IMR-90 (cell line): ENCODE measurements around the gene KITLG. TPM values are rescaled to one million over a fixed set of nuclear protein-coding genes. Genes with fewer than 3 reads are reported as not detected.
A peak's percentile ranks its signal among the peaks of the same experiment; 100 is the strongest.

Source experiments
- ATAC-seq: fragments of 200-7000 bp; cut with Tn5 transposase; 2 replicates; pipeline ENCODE4 v1.9.1; 2020; ENCODE audit warnings: low read depth, mild to moderate bottlenecking, moderate library complexity
- BruUV-seq: library from RNA; stranded (reverse); fragments of 400-500 nt; replicated peaks from 2 replicates; lab custom pipeline; 2021; lab: Mats Ljungman, UMichigan
- CTCF ChIA-PET: fragments of 300-600 bp; formaldehyde crosslinking; extraction: SDS; loops from one replicate; lab custom pipeline; 2021; ENCODE audit warnings: antibody characterized with exemption; lab: Yijun Ruan, JAX
- POLR2A ChIA-PET: fragments of 300-600 bp; sonication (Branson Sonifier 250); formaldehyde crosslinking; loops from one replicate; lab custom pipeline; 2022; ENCODE audit warnings: antibody characterized with exemption; ENCODE audit not compliant: unreplicated experiment; lab: Charles Lee
- DNase-seq: peaks from one replicate; pipeline ENCODE4 v3.0.0; 2013
- H2AFZ ChIP-seq: replicated peaks from 2 replicates; pipeline ENCODE3; 2013; ENCODE audit warnings: low read length, mild to moderate bottlenecking; ENCODE audit not compliant: poor library complexity
- H2AK5ac ChIP-seq: 2 replicates; pipeline ENCODE4 v1.6.1; 2013; ENCODE audit warnings: low read depth, low read length, inconsistent platforms
- H2AK9ac ChIP-seq: replicated peaks from 2 replicates; pipeline ENCODE3; 2013; ENCODE audit warnings: mild to moderate bottlenecking, low read depth, low read length, moderate library complexity; ENCODE audit not compliant: poor library complexity
- H2BK120ac ChIP-seq: 2 replicates; pipeline ENCODE4 v1.6.1; 2013; ENCODE audit warnings: low read depth, low read length, inconsistent platforms
- H2BK15ac ChIP-seq: 3 replicates; pipeline ENCODE4 v1.6.1; 2013; ENCODE audit warnings: low read depth, low read length, inconsistent platforms
- H2BK20ac ChIP-seq: 2 replicates; pipeline ENCODE4 v1.6.1; 2013; ENCODE audit warnings: low read depth, mild to moderate bottlenecking, inconsistent platforms, low read length, moderate library complexity
- H2BK5ac ChIP-seq: 2 replicates; pipeline ENCODE4 v1.6.1; 2013; ENCODE audit warnings: mild to moderate bottlenecking, low read depth, low read length, inconsistent platforms; ENCODE audit not compliant: poor library complexity, severe bottlenecking
- H3K14ac ChIP-seq: replicated peaks from 2 replicates; pipeline ENCODE4 v1.6.1; 2013; ENCODE audit warnings: low read depth, low read length, inconsistent platforms
- H3K18ac ChIP-seq: 2 replicates; pipeline ENCODE4 v1.6.1; 2013; ENCODE audit warnings: low read depth, low read length, control low read depth
- H3K23ac ChIP-seq: 2 replicates; pipeline ENCODE4 v1.6.1; 2013; ENCODE audit warnings: low read depth, low read length, inconsistent platforms
- H3K27ac ChIP-seq: 2 replicates; pipeline ENCODE4 v1.5.1; 2013; ENCODE audit warnings: mild to moderate bottlenecking, control low read depth, low read length; ENCODE audit not compliant: insufficient read depth
- H3K27me3 ChIP-seq: 2 replicates; pipeline ENCODE4 v1.6.1; 2013; ENCODE audit warnings: low read length; ENCODE audit not compliant: control insufficient read depth, insufficient read depth
- H3K36me3 ChIP-seq: 2 replicates; pipeline ENCODE4 v1.6.1; 2013; ENCODE audit warnings: low read length, mixed read lengths; ENCODE audit not compliant: control insufficient read depth, insufficient read depth
- H3K4ac ChIP-seq: 2 replicates; pipeline ENCODE4 v1.6.1; 2013; ENCODE audit warnings: low read depth, low read length, inconsistent platforms
- H3K4me1 ChIP-seq: 2 replicates; pipeline ENCODE4 v1.6.1; 2013; ENCODE audit warnings: low read length, mixed read lengths; ENCODE audit not compliant: control insufficient read depth, insufficient read depth
- H3K4me2 ChIP-seq: 2 replicates; pipeline ENCODE4 v1.6.1; 2013; ENCODE audit warnings: low read depth, mild to moderate bottlenecking, control low read depth, low read length, moderate library complexity
- H3K4me3 ChIP-seq: 2 replicates; pipeline ENCODE4 v1.5.1; 2013; ENCODE audit warnings: low read depth, mild to moderate bottlenecking, control low read depth, low read length, moderate library complexity; ENCODE audit not compliant: insufficient read depth
- H3K56ac ChIP-seq: 2 replicates; pipeline ENCODE4 v1.6.1; 2013; ENCODE audit warnings: low read length, inconsistent platforms; ENCODE audit not compliant: insufficient read depth; ENCODE audit errors: extremely low read depth
- H3K79me1 ChIP-seq, 2 experiments: 2 replicates each; pipeline ENCODE4 v1.6.1; 2013; ENCODE audit warnings: low read length in 2 of 2, inconsistent platforms in 1 of 2, low read depth in 1 of 2
- H3K9ac ChIP-seq: 2 replicates; pipeline ENCODE4 v1.6.1; 2013; ENCODE audit warnings: low read depth, low read length, control low read depth
- H3K9me1 ChIP-seq: 2 replicates; pipeline ENCODE4 v1.6.1; 2013; ENCODE audit warnings: low read length, inconsistent platforms; ENCODE audit not compliant: insufficient read depth
- H3K9me3 ChIP-seq: 2 replicates; pipeline ENCODE4 v1.6.1; 2013; ENCODE audit warnings: low read length; ENCODE audit not compliant: control insufficient read depth, insufficient read depth
- H4K20me1 ChIP-seq: 2 replicates; pipeline ENCODE4 v1.6.1; 2013; ENCODE audit warnings: low read length, inconsistent platforms; ENCODE audit not compliant: insufficient read depth
- H4K5ac ChIP-seq: 2 replicates; pipeline ENCODE4 v1.6.1; 2013; ENCODE audit warnings: mild to moderate bottlenecking, low read depth, low read length, control low read depth
- H4K8ac ChIP-seq, 2 experiments: 2 replicates each; pipeline ENCODE4 v1.6.1; 2013; ENCODE audit warnings: low read depth in 2 of 2, low read length in 2 of 2, control low read depth in 1 of 2, inconsistent platforms in 1 of 2
- H4K91ac ChIP-seq: 2 replicates; pipeline ENCODE4 v1.6.1; 2013; ENCODE audit warnings: low read depth, low read length, inconsistent platforms; ENCODE audit not compliant: insufficient read depth
- CEBPB ChIP-seq: IDR thresholded peaks from 2 replicates; pipeline ENCODE4 v1.6.1; 2012; ENCODE audit warnings: low read depth, low read length, improper control_type of control experiment
- MAFK ChIP-seq: IDR thresholded peaks from 2 replicates; pipeline ENCODE4 v1.6.1; 2012; ENCODE audit warnings: low read depth, low read length, improper control_type of control experiment
- WGBS, 2 experiments: methylation state at CpG; one replicate each; pipeline versions ENCODE4 v1.1.5 to v1.1.7; 2013; ENCODE audit warnings: missing lambda C conversion rate in 2 of 2; ENCODE audit not compliant: insufficient read length in 1 of 2; ENCODE audit errors: extremely low coverage in 2 of 2; 5-methylcytosine and 5-hydroxymethylcytosine counted together
- dilution Hi-C: fragments of 300-500 bp; cut with HindIII; formaldehyde crosslinking; loops from one replicate; pipeline ENCODE4 v1.14.3; 2018; ENCODE audit warnings: low sequenced_read_pairs; ENCODE audit not compliant: unreplicated experiment
- in situ Hi-C: fragments of 300-500 bp; cut with MboI; formaldehyde crosslinking; loops from 3 replicates; pipeline ENCODE4 v1.14.3; 2019; ENCODE audit warnings: low sequenced_read_pairs, inconsistent platforms, mixed read lengths
- intact Hi-C: fragments of 100-400 bp; cut with micrococcal nuclease; formaldehyde crosslinking; loops from 2 replicates; pipeline ENCODE4 v1.10.0; 2022
- polyA plus RNA-seq, 3 experiments: library from polyadenylated mRNA; depleted of rRNA; stranded (reverse); fragments of >200 nt; gene quantifications; 2 replicates each; pipeline ENCODE4 v1.2.3, GENCODE V29; 2012; ENCODE audit warnings: low replicate concordance in 1 of 3
- total RNA-seq: library from RNA; depleted of rRNA; stranded (reverse); fragments of >200 nt; gene quantifications from 2 replicates; pipeline ENCODE4 v1.2.3, GENCODE V29; 2012

Gene KITLG
- total and polyA plus RNA-seq, 2 of the 4 experiments (the other 2 are of a cell fraction) = 14.5 to 87.5 TPM

DNA sequence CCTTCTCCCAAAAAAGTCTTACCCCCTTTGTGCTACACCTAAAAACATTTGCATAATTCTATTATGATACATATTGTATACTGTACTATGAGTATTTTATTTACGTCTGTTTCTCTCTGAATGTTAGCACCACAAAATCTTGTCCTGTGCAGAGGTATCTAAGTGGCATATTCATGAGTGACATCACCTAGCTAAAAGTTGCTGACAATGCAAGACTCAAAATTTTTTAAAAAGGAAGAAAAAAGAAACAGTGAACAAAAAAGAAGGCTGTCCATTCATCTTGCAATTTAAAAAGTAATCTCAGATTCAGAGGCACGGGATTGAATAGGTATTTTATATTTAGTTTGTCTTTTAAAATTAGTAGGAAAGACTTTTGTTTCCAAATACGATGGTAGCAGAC, 69.4 kb downstream of the KITLG start:
- Histone ChIP-seq H3K4me3 (no peak overlapping the region), H3K14ac (no peak overlapping the region), H3K4ac (no peak overlapping the region), H4K91ac (no peak overlapping the region), H2AFZ (no peak overlapping the region), H3K4me2 (no peak overlapping the region), H2BK15ac (no peak overlapping the region), H2BK20ac (no peak overlapping the region), H3K27ac (no peak overlapping the region), H4K5ac (no peak overlapping the region), H3K9me3 (no peaks in the 10 kb centered on the region), H3K4me1 (peaks cover 3% of the 10 kb centered on the region; the same call in 1 of the 2 replicates), H4K20me1 (no peaks in the 10 kb centered on the region), H3K18ac (no peak overlapping the region), H3K9me1 (peaks cover 5% of the 10 kb centered on the region), H3K36me3 (peaks cover 12% of the 10 kb centered on the region), H3K23ac (no peak overlapping the region), H3K9ac (no peak overlapping the region), H3K79me1 (peaks cover 18 to 32% of the 10 kb centered on the region in 2 experiments), H2AK5ac (no peak overlapping the region), H2BK5ac (no peak overlapping the region), H3K56ac (no peak overlapping the region), H2AK9ac (no peak overlapping the region), H4K8ac (no peak overlapping the region), H2BK120ac (no peak overlapping the region), H3K27me3 (no peaks in the 10 kb centered on the region)
- BruUV-seq = no TSS peak
- intact Hi-C loops (no loop called here), dilution Hi-C loops (no loop called here), in situ Hi-C loops (no loop called here)
- peak; percentile 89 for TF ChIP-seq MAFK
- no peak for TF ChIP-seq CEBPB
- ATAC-seq (no peak), DNase-seq (no peak)
- CTCF ChIA-PET = no interaction called here
- no CpG with 5 or more reads among the region's 3 CpGs for WGBS, 2 experiments
- POLR2A ChIA-PET = no interaction called here
